Bronchial epithelial cell (primary cell): ENCODE results near the gene PCP4L1. TPM values are rescaled to one million over a fixed set of nuclear protein-coding genes. Genes with fewer than 3 reads are reported as not detected.

Source experiments
- DNase-seq: peaks from one replicate; pipeline ENCODE4 v3.0.0-alpha.2; 2010; ENCODE audit warnings: low read depth
- FAIRE-seq: peaks from 2 replicates; lab custom pipeline; 2011; peaks lifted over from hg19 to GRCh38; lab: Jason Lieb, UNC
- H3K27me3 ChIP-seq: 2 replicates; pipeline ENCODE4 v1.5.1; 2011; ENCODE audit warnings: low read length; ENCODE audit not compliant: control insufficient read depth, insufficient read depth
- H3K36me3 ChIP-seq: 2 replicates; pipeline ENCODE4 v1.5.1; 2011; ENCODE audit warnings: low read length; ENCODE audit not compliant: control insufficient read depth, insufficient read depth
- H3K4me3 ChIP-seq: 2 replicates; pipeline ENCODE4 v1.5.1; 2011; ENCODE audit warnings: mild to moderate bottlenecking, low read depth, low read length, control low read depth
- total RNA-seq: library from RNA; depleted of rRNA; stranded (reverse); fragments of >200 nt; gene quantifications from 2 replicates; pipeline ENCODE4 v1.2.1, GENCODE V29; 2014
- TF ChIP-seq, protein P1 (sequence below): IDR thresholded peaks from 2 replicates; pipeline ENCODE4 v1.5.1; 2011; ENCODE audit warnings: mild to moderate bottlenecking, moderate library complexity, low read length, control low read depth, inconsistent platforms; ENCODE audit not compliant: insufficient read depth, severe bottlenecking

The PCP4L1 gene
- total RNA-seq, 1 donor from 2014 or later: 0.26 TPM

DNA sequence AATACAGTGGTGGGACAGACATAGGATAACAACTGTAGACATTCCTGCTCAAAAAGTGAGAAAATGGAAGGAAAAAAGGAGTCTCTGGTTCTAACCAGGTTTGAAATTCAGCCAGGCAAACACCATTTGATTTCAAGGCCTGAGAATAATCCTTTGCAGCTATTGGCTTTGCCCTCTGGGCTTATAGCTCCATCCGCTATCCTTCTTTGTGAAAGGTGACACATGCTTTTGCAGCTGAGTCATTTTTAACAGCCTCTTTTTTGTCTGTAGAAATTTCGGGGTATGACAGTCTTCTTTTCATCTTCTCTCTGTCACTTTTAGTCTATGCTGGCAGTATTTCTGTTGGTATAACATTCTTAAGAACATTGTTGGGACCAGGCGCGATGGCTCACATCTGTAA lies 71.8 kb downstream of the PCP4L1 start:
- Histone ChIP-seq H3K27me3 (no peaks in the 10 kb centered on the region), H3K36me3 (peaks cover 12% of the 10 kb centered on the region), H3K4me3 (no peak overlapping the region)
- peak; percentile 21 for DNase-seq
- TF ChIP-seq, protein P1, sequence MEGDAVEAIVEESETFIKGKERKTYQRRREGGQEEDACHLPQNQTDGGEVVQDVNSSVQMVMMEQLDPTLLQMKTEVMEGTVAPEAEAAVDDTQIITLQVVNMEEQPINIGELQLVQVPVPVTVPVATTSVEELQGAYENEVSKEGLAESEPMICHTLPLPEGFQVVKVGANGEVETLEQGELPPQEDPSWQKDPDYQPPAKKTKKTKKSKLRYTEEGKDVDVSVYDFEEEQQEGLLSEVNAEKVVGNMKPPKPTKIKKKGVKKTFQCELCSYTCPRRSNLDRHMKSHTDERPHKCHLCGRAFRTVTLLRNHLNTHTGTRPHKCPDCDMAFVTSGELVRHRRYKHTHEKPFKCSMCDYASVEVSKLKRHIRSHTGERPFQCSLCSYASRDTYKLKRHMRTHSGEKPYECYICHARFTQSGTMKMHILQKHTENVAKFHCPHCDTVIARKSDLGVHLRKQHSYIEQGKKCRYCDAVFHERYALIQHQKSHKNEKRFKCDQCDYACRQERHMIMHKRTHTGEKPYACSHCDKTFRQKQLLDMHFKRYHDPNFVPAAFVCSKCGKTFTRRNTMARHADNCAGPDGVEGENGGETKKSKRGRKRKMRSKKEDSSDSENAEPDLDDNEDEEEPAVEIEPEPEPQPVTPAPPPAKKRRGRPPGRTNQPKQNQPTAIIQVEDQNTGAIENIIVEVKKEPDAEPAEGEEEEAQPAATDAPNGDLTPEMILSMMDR: no peak
- no peak for FAIRE-seq

DNA sequence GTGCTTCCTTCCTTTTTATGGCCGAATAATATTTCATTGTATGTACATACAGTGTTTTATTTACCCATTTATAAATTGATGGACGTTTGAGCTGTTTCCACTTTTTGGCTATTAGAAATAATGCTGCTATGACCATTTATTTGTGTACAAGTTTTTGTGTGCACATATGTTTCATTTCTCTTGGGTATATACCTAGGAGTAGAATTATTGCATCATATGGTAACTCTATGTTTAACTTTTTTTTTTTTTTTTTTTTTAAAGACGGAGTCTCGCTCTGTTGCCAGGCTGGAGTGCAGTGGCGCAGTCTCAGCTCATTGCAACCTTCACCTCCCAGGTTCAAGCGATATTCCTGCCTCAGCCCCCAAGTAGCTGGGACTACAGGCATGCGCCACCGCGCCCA lies 74.6 kb downstream of the PCP4L1 start:
- FAIRE-seq (no peak), DNase-seq (no peak)
- no peaks in the 10 kb centered on the region for H3K27me3 ChIP-seq
- TF ChIP-seq, protein P1: no peak
- no peak overlapping the region for H3K4me3 ChIP-seq
- peaks cover 13% of the 10 kb centered on the region for H3K36me3 ChIP-seq

Other genes with a start within 250 kb of the PCP4L1 start
- 269 and 280 TPM in 2 replicates for gene F11R, start 237.6 kb upstream of the PCP4L1 start, total RNA-seq
- 55.5 and 87.1 TPM in 2 replicates for gene TSTD1, start 219.8 kb upstream of the PCP4L1 start, total RNA-seq
- gene USF1, start 212.8 kb upstream of the PCP4L1 start, total RNA-seq: 58.4 and 70.2 TPM in 2 replicates
- gene ARHGAP30, start 188.9 kb upstream of the PCP4L1 start, total RNA-seq: 1.3 and 3.1 TPM in 2 replicates
- 108 and 200 TPM in 2 replicates for gene NECTIN4, start 169.2 kb upstream of the PCP4L1 start, total RNA-seq
- gene KLHDC9, start 160.4 kb upstream of the PCP4L1 start, total RNA-seq: 1.3 and 5.0 TPM in 2 replicates
- 204 and 224 TPM in 2 replicates for gene PFDN2, start 140.7 kb upstream of the PCP4L1 start, total RNA-seq
- 40.5 and 58.2 TPM in 2 replicates for gene NIT1, start 140.6 kb upstream of the PCP4L1 start, total RNA-seq
- gene DEDD, start 126.1 kb upstream of the PCP4L1 start, total RNA-seq: 26.9 and 31.9 TPM in 2 replicates
- gene UFC1, start 104.8 kb upstream of the PCP4L1 start, total RNA-seq: 93.5 and 94.3 TPM in 2 replicates
- 3.9 and 4.7 TPM in 2 replicates for gene USP21, start 99.2 kb upstream of the PCP4L1 start, total RNA-seq
- gene PPOX, start 92.3 kb upstream of the PCP4L1 start, total RNA-seq: 10.0 and 11.0 TPM in 2 replicates
- 11.5 and 12.9 TPM in 2 replicates for gene B4GALT3, start 81.2 kb upstream of the PCP4L1 start, total RNA-seq
- gene ADAMTS4, start 59.7 kb upstream of the PCP4L1 start, total RNA-seq: under 0.01 TPM in 1 of 2 replicates, not detected in the other
- gene NDUFS2, start 56.4 kb upstream of the PCP4L1 start, total RNA-seq: 131 and 132 TPM in 2 replicates
- 0.26 TPM in 2 replicates for gene FCER1G, start 43.5 kb upstream of the PCP4L1 start, total RNA-seq
- gene APOA2, start 35.1 kb upstream of the PCP4L1 start, total RNA-seq: not detected in 2 replicates
- gene TOMM40L, start 32.7 kb upstream of the PCP4L1 start, total RNA-seq: 7.8 and 10.8 TPM in 2 replicates
- gene NR1I3, start 20.5 kb upstream of the PCP4L1 start, total RNA-seq: not detected in 2 replicates
- gene MPZ, start 51.2 kb downstream of the PCP4L1 start, total RNA-seq: under 0.01 and 0.13 TPM in 2 replicates
- 14.8 and 15.0 TPM in 2 replicates for gene SDHC, start 55.6 kb downstream of the PCP4L1 start, total RNA-seq
- gene CFAP126, start 109.1 kb downstream of the PCP4L1 start, total RNA-seq: not detected in 2 replicates
- not detected in 2 replicates for gene FCGR2A, start 246.7 kb downstream of the PCP4L1 start, total RNA-seq